Testis (tissue), 3 donors: ENCODE results near the gene OR52J3. TPM values are rescaled to one million over a fixed set of nuclear protein-coding genes. Genes with fewer than 3 reads are reported as not detected.

Source experiments
- DNase-seq: peaks from one replicate; pipeline ENCODE4 v3.0.0-alpha.2; 2019
- H3K27ac ChIP-seq, 2 donors: fragments of 200-600 bp; sonication (generic); one replicate each; pipeline ENCODE4 v1.5.1; 2019
- H3K27me3 ChIP-seq: fragments of 200-600 bp; sonication (generic); one replicate; pipeline ENCODE4 v1.5.1; 2019
- H3K36me3 ChIP-seq: fragments of 200-600 bp; sonication (generic); one replicate; pipeline ENCODE4 v1.5.1; 2017; ENCODE audit warnings: low read depth; ENCODE audit errors: missing control alignments
- H3K4me1 ChIP-seq: fragments of 200-600 bp; sonication (generic); one replicate; pipeline ENCODE4 v1.5.1; 2019
- H3K4me3 ChIP-seq, 2 donors: fragments of 200-600 bp; sonication (generic); one replicate each; pipeline ENCODE4 v1.5.1; 2017 to 2019
- H3K9me3 ChIP-seq: fragments of 200-600 bp; sonication (generic); one replicate; pipeline ENCODE4 v1.5.1; 2017
- CTCF ChIP-seq, 3 experiments: fragments of 450-650 bp in 2 of 3; fragments of 200-600 bp in 1 of 3; sonication (generic) in 1 of 3; IDR thresholded peaks; one replicate each; pipeline ENCODE4 v1.5.1; 2016 to 2019; ENCODE audit warnings: antibody characterized with exemption in 3 of 3, mild to moderate bottlenecking in 2 of 3, moderate library complexity in 1 of 3
- POLR2A ChIP-seq: fragments of 450-650 bp; IDR thresholded peaks from one replicate; pipeline ENCODE4 v1.6.1; 2017; ENCODE audit warnings: antibody characterized with exemption, mild to moderate bottlenecking, moderate library complexity
- WGBS, 2 donors: methylation state at CpG; one replicate each; pipeline ENCODE4 v1.1.5; 2018; 5-methylcytosine and 5-hydroxymethylcytosine counted together
- intact Hi-C: fragments of 100-400 bp; cut with DNase I; formaldehyde crosslinking; loops from one replicate; pipeline ENCODE4 v1.15.1; 2023; ENCODE audit warnings: low total_unique reads
- polyA plus RNA-seq: library from polyadenylated mRNA; stranded (reverse); fragments of 350-450 nt; fragmentation: Illumina TruSeq; extraction: RNeasy Lipid Tissue Mini Kit (QIAGEN cat#74804); gene quantifications from one replicate; pipeline ENCODE4 v1.2.3, GENCODE V29; 2014; ENCODE audit warnings: low read depth, low replicate concordance; ENCODE audit not compliant: insufficient read depth
- total RNA-seq, 2 donors: library from RNA; depleted of rRNA; stranded (reverse); fragments of >200 nt; gene quantifications; one replicate each; pipeline ENCODE4 v1.2.3, GENCODE V29; 2016

The OR52J3 gene
- total and polyA plus RNA-seq, 3 donors from 2014 or later, result not detected

DNA sequence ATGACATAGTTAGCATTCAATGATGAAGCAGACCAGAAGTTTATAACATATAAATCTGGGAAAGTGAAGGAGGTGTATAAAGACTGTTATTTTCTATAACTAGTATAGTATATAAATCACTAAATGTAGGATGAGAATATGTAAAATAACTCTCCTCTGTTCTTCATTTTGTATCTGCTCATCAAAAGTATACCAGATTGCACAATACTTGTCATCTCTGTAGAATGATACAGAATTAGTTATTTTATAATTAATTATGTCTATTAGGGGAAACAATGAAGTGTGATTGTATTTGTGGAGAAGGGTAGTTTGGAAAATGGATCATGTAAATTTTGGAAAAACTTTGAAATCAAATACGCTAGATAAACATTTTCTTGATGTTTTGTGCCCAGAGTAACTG lies 33.3 kb upstream of the OR52J3 start:
- Histone ChIP-seq H3K4me3 (no peak overlapping the region), H3K27ac (no peak overlapping the region), H3K27me3 (no peaks in the 10 kb centered on the region), H3K4me1 (no peaks in the 10 kb centered on the region), H3K36me3 (no peaks in the 10 kb centered on the region), H3K9me3 (no peaks in the 10 kb centered on the region)
- no peak for DNase-seq
- intact Hi-C loops, result no loop called here
- 78 to 88% methylated on average over 1 of the region's 1 CpG for WGBS, 2 donors
- no peak for TF ChIP-seq CTCF (IDR thresholded peaks at IDR 0.05)
- TF ChIP-seq POLR2A, result no peak

DNA sequence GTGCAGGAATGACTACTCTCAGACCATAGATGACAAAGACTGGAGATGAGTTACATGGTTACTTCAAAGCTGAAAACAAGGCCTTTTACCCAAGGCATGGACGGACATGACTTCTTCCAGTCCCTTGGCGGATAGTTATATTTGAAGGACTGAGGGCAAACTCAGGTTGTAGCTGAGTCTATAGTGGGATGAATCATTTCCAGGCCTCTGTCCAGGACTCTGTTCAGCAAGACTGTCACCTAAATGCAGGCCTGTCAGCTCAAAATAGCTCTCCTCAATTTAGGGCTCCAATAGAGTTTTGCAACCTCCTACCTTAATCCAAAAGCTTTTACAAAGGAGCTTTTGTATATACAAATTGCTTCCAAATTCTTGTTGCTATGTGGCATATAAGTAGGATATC lies 24.3 kb upstream of the OR52J3 start:
- no peak for DNase-seq
- Histone ChIP-seq H3K4me3 (no peak overlapping the region), H3K4me1 (no peaks in the 10 kb centered on the region), H3K9me3 (no peaks in the 10 kb centered on the region), H3K27ac (no peak overlapping the region), H3K27me3 (no peaks in the 10 kb centered on the region), H3K36me3 (no peaks in the 10 kb centered on the region)
- 90 to 96% methylated on average over 2 of the region's 2 CpGs for WGBS, 2 donors
- intact Hi-C loops, result no loop called here
- TF ChIP-seq CTCF (IDR thresholded peaks at IDR 0.05), result no peak
- TF ChIP-seq POLR2A, result no peak

- no peaks in the 10 kb centered on the region for H3K36me3 ChIP-seq
- 73 to 96% methylated on average over 2 of the region's 2 CpGs for WGBS, 2 donors
- H3K4me3 ChIP-seq, result no peak overlapping the region
- no peak overlapping the region for H3K27ac ChIP-seq
- H3K9me3 ChIP-seq, result no peaks in the 10 kb centered on the region
- H3K27me3 ChIP-seq, result no peaks in the 10 kb centered on the region
- no peaks in the 10 kb centered on the region for H3K4me1 ChIP-seq
- no peak for DNase-seq
- TF ChIP-seq CTCF (IDR thresholded peaks at IDR 0.05) (no peak), POLR2A (no peak)
- intact Hi-C loops, result no loop called here
Observed at GRCh38 chr11:5036669-5037068, 9.7 kb upstream of the OR52J3 start.

GRCh38 chr11:5037926-5038325 lies 8.4 kb upstream of the OR52J3 start:
- no peak for DNase-seq
- Histone ChIP-seq H3K4me1 (no peaks in the 10 kb centered on the region), H3K27ac (no peak overlapping the region), H3K27me3 (no peaks in the 10 kb centered on the region), H3K36me3 (no peaks in the 10 kb centered on the region), H3K4me3 (no peak overlapping the region), H3K9me3 (no peaks in the 10 kb centered on the region)
- 53 to 61% methylated on average over 2 of the region's 2 CpGs for WGBS, 2 donors
- intact Hi-C loops, result no loop called here
- TF ChIP-seq POLR2A (no peak), CTCF (IDR thresholded peaks at IDR 0.05) (no peak)

GRCh38 chr11:5038341-5038740 lies 8.0 kb upstream of the OR52J3 start:
- TF ChIP-seq POLR2A (no peak), CTCF (IDR thresholded peaks at IDR 0.05) (no peak)
- Histone ChIP-seq H3K36me3 (no peaks in the 10 kb centered on the region), H3K27me3 (no peaks in the 10 kb centered on the region), H3K9me3 (no peaks in the 10 kb centered on the region), H3K4me3 (no peak overlapping the region), H3K4me1 (no peaks in the 10 kb centered on the region), H3K27ac (no peak overlapping the region)
- DNase-seq, result no peak
- 69 to 71% methylated on average over 1 of the region's 1 CpG for WGBS, 2 donors
- intact Hi-C loops, result no loop called here
